Thyroid gland (tissue), 4 donors: ENCODE data around the gene LPCAT2.

ENCODE experiments used
- CTCF ChIP-seq, 6 experiments: fragments of 200-600 bp in 3 of 6; fragments of 450-650 bp in 3 of 6; sonication (generic) in 3 of 6; IDR thresholded peaks; one replicate each; pipeline ENCODE4 v1.5.1; 2016 to 2019; ENCODE audit warnings: antibody characterized with exemption in 6 of 6, mild to moderate bottlenecking in 2 of 6, inconsistent platforms in 1 of 6, moderate library complexity in 1 of 6
- POLR2A ChIP-seq, 2 donors: fragments of 450-650 bp; IDR thresholded peaks; one replicate each; pipeline ENCODE4 v1.6.1; 2017; ENCODE audit warnings: antibody characterized with exemption in 2 of 2, mild to moderate bottlenecking in 2 of 2, moderate library complexity in 1 of 2

- TF ChIP-seq CTCF (IDR thresholded peaks at IDR 0.05) (no peak), POLR2A (IDR thresholded peaks at IDR 0.05) (no peak)
Measured at GRCh38 chr16:55605754-55606336, 97.0 kb downstream of the LPCAT2 start.
